A673 (cell line): ENCODE measurements around the gene ACTL8.

Experiments
- CTCF ChIP-seq: fragments of 300-800, 200-600 bp; sonication (generic); conservative IDR thresholded peaks from 2 replicates; pipeline ENCODE4 v1.5.1; 2017; ENCODE audit warnings: low read depth, mild to moderate bottlenecking, antibody characterized with exemption, low read length, moderate library complexity, mixed read lengths
- EZH2 ChIP-seq: fragments of 200-600 bp; sonication (generic); IDR thresholded peaks from 2 replicates; pipeline ENCODE4 v1.6.1; 2017; ENCODE audit warnings: borderline replicate concordance, low read depth, mild to moderate bottlenecking, mixed read lengths, antibody characterized with exemption, low read length; ENCODE audit not compliant: poor library complexity, severe bottlenecking

GRCh38 chr1:17772615-17773212 is 17.6 kb downstream of the ACTL8 start:
- TF ChIP-seq CTCF (no peak), EZH2 (no peak)
